LNCaP clone FGC (cell line): Measurements from ENCODE around the gene MZB1.

Source experiments
- DNase-seq: peaks from one replicate; pipeline ENCODE4 v3.0.0-alpha.2; 2011; ENCODE audit warnings: low read depth
- H3K4me3 ChIP-seq: 2 replicates; pipeline ENCODE4 v1.5.1; 2011; ENCODE audit warnings: mild to moderate bottlenecking, low read depth, low read length, control low read depth
- CTCF ChIP-seq: IDR thresholded peaks from 2 replicates; pipeline ENCODE4 v1.5.1; 2012; ENCODE audit warnings: mild to moderate bottlenecking; ENCODE audit not compliant: control insufficient read depth, insufficient read depth; ENCODE audit errors: extremely low read depth

MZB1 gene

GRCh38 chr5:139379626-139380449 lies 9.9 kb downstream of the MZB1 start:
- DNase-seq, result no peak
- no peak for TF ChIP-seq CTCF
- H3K4me3 ChIP-seq, result no peak overlapping the region

- no peak for TF ChIP-seq CTCF
- no peak for DNase-seq
Observed at GRCh38 chr5:139378941-139379361, 10.8 kb downstream of the MZB1 start.

GRCh38 chr5:139378101-139378825 lies 11.4 kb downstream of the MZB1 start:
- DNase-seq, result no peak
- H3K4me3 ChIP-seq, result no peak overlapping the region
- TF ChIP-seq CTCF, result no peak

More at GRCh38 chr5:139378941-139379361, 10.8 kb downstream of the MZB1 start:
- H3K4me3 ChIP-seq, result no peak overlapping the region

GRCh38 chr5:139377226-139377625 lies 12.5 kb downstream of the MZB1 start:
- no peak for TF ChIP-seq CTCF
- no peak overlapping the region for H3K4me3 ChIP-seq
- DNase-seq, result no peak

- no peak for TF ChIP-seq CTCF
- H3K4me3 ChIP-seq, result no peak overlapping the region
- DNase-seq, result no peak
Observed at GRCh38 chr5:139376364-139376763, 13.3 kb downstream of the MZB1 start.

- no peak for DNase-seq
- TF ChIP-seq CTCF, result no peak
- no peak overlapping the region for H3K4me3 ChIP-seq
Observed at GRCh38 chr5:139374909-139375308, 14.8 kb downstream of the MZB1 start.
